Endodermal cell (in vitro differentiated cells): Measurements from ENCODE around the gene ZIC5. TPM values are rescaled to one million over a fixed set of nuclear protein-coding genes. Genes with fewer than 3 reads are reported as not detected.
A peak's percentile ranks its signal among the peaks of the same experiment; 100 is the strongest.

Experiments used
- DNase-seq: peaks from one replicate; pipeline ENCODE4 v3.0.0-alpha.2; 2017
- H3K27ac ChIP-seq: 2 replicates; pipeline ENCODE4 v1.5.1; 2013; ENCODE audit warnings: mild to moderate bottlenecking, low read depth, low read length, moderate library complexity
- H3K27me3 ChIP-seq: 2 replicates; pipeline ENCODE4 v1.6.1; 2013; ENCODE audit warnings: mild to moderate bottlenecking, low read length, moderate library complexity; ENCODE audit not compliant: insufficient read depth, control insufficient read depth, poor library complexity, severe bottlenecking
- H3K36me3 ChIP-seq: 2 replicates; pipeline ENCODE4 v1.7.0; 2013; ENCODE audit warnings: mild to moderate bottlenecking, low read length, moderate library complexity; ENCODE audit not compliant: control insufficient read depth, insufficient read depth
- H3K4me1 ChIP-seq: one replicate; pipeline ENCODE4 v1.7.0; 2013; ENCODE audit warnings: low read length; ENCODE audit not compliant: control insufficient read depth, insufficient read depth
- H3K4me3 ChIP-seq: 2 replicates; pipeline ENCODE4 v1.5.1; 2013; ENCODE audit warnings: mild to moderate bottlenecking, low read length, moderate library complexity
- H3K9ac ChIP-seq: 2 replicates; pipeline ENCODE4 v1.6.1; 2013; ENCODE audit warnings: mild to moderate bottlenecking, low read length, moderate library complexity; ENCODE audit not compliant: poor library complexity, severe bottlenecking; ENCODE audit errors: extremely low read depth
- H3K9me3 ChIP-seq: 2 replicates; pipeline ENCODE4 v1.6.1; 2013; ENCODE audit warnings: mild to moderate bottlenecking, low read length, moderate library complexity; ENCODE audit not compliant: control insufficient read depth
- H3K27ac Mint-ChIP-seq: 2 replicates; pipeline ENCODE4 v1.8.0; 2020; ENCODE audit warnings: mixed read lengths
- H3K27me3 Mint-ChIP-seq: 2 replicates; pipeline ENCODE4 v1.8.0; 2021; ENCODE audit warnings: mild to moderate bottlenecking, mixed read lengths; ENCODE audit not compliant: insufficient read depth
- H3K36me3 Mint-ChIP-seq: 2 replicates; pipeline ENCODE4 v1.8.0; 2020; ENCODE audit warnings: low read depth, mixed read lengths
- H3K4me1 Mint-ChIP-seq: 2 replicates; pipeline ENCODE4 v1.8.0; 2020; ENCODE audit warnings: mixed read lengths
- H3K4me3 Mint-ChIP-seq: 2 replicates; pipeline ENCODE4 v1.8.0; 2020; ENCODE audit warnings: mild to moderate bottlenecking, moderate library complexity, mixed read lengths
- H3K9me3 Mint-ChIP-seq: 2 replicates; pipeline ENCODE4 v1.8.0; 2020; ENCODE audit warnings: mild to moderate bottlenecking, mixed read lengths
- WGBS, 2 experiments: methylation state at CpG; one replicate each; pipeline versions ENCODE4 v1.1.5 to v1.1.7; 2013; ENCODE audit warnings: missing lambda C conversion rate in 2 of 2, mixed read lengths in 1 of 2; ENCODE audit not compliant: insufficient coverage in 1 of 2, insufficient read length in 1 of 2; 5-methylcytosine and 5-hydroxymethylcytosine counted together
- total RNA-seq, 2 donors: library from RNA; stranded (reverse); fragmentation: NEBNext Ultra II Directional in 1 of 2; extraction: Animal tissue kit (Norgen Biotek cat#: 25700) in 1 of 2; gene quantifications; 2 replicates in 1 of 2; 3 replicates in 1 of 2; pipeline ENCODE4 v1.2.1, GENCODE V29; 2021
- TF ChIP-seq, protein P1 (sequence below): fragments of 200-600 bp; sonication (generic); conservative IDR thresholded peaks from 2 replicates; pipeline ENCODE4 v1.5.0; 2021; ENCODE audit warnings: antibody characterized with exemption, mild to moderate bottlenecking

The ZIC5 gene
- total RNA-seq, 2 donors from 2014 or later = 11.0 to 13.7 TPM

- TF ChIP-seq, protein P1, sequence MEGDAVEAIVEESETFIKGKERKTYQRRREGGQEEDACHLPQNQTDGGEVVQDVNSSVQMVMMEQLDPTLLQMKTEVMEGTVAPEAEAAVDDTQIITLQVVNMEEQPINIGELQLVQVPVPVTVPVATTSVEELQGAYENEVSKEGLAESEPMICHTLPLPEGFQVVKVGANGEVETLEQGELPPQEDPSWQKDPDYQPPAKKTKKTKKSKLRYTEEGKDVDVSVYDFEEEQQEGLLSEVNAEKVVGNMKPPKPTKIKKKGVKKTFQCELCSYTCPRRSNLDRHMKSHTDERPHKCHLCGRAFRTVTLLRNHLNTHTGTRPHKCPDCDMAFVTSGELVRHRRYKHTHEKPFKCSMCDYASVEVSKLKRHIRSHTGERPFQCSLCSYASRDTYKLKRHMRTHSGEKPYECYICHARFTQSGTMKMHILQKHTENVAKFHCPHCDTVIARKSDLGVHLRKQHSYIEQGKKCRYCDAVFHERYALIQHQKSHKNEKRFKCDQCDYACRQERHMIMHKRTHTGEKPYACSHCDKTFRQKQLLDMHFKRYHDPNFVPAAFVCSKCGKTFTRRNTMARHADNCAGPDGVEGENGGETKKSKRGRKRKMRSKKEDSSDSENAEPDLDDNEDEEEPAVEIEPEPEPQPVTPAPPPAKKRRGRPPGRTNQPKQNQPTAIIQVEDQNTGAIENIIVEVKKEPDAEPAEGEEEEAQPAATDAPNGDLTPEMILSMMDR = no peak
- Mint-ChIP-seq H3K27ac (no peak overlapping the region), H3K9me3 (no peaks in the 10 kb centered on the region), H3K36me3 (no peaks in the 10 kb centered on the region), H3K4me3 (no peak overlapping the region), H3K27me3 (peaks cover 33% of the 10 kb centered on the region), H3K4me1 (peaks cover 26% of the 10 kb centered on the region)
- Histone ChIP-seq H3K9me3 (no peaks in the 10 kb centered on the region), H3K36me3 (no peaks in the 10 kb centered on the region), H3K9ac (no peak overlapping the region), H3K4me3 (no peak overlapping the region), H3K27me3 (peaks cover 38% of the 10 kb centered on the region), H3K4me1 (peaks cover 10% of the 10 kb centered on the region), H3K27ac (no peak overlapping the region)
- WGBS, 2 experiments = 94 to 95% methylated on average over 8 of the region's 11 CpGs
- DNase-seq = no peak
Measured at GRCh38 chr13:99998261-99998660, 26.7 kb upstream of the ZIC5 start.

- peaks cover 31% of the 10 kb centered on the region for H3K4me1 Mint-ChIP-seq
- H3K27me3 ChIP-seq = peaks cover 43% of the 10 kb centered on the region
- WGBS, 2 experiments = 80 to 82% methylated on average over 15 to 40 of the region's 40 CpGs
Measured at GRCh38 chr13:99997702-99998214, 26.2 kb upstream of the ZIC5 start.

DNA sequence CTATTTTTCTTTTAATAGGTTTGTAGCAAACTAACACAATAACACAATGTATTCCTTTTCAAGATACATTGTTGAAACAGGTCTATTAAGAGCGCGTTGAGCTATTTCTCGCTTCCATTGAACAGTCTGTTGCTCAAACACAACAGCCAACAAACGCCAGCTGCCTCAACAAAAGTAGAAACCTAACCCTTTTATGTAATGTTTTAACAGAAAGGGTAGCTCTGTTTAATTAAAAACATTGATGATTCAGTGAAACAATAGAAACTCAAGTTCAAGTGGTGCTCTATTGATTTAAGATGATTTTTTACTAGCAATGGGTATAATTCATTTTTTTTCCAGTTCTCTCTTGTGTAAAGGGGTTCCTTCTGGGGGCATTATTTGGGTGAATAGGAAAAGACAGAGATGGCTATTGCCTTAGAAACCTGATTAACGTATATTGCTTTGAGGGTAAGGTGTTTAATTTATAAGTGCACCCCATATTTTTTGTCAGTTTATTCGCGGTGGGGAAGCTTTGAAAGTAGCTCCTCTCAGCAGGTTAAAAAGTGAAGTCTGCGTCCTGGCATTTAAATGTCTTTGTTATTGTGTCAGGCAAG is 24.9 kb upstream of the ZIC5 start:
- Histone ChIP-seq H3K4me3 (peak overlapping the region; percentile 75), H3K9me3 (no peaks in the 10 kb centered on the region), H3K27ac (no peak overlapping the region), H3K4me1 (peaks cover 19% of the 10 kb centered on the region), H3K36me3 (no peaks in the 10 kb centered on the region), H3K27me3 (peaks cover 51% of the 10 kb centered on the region), H3K9ac (no peak overlapping the region)
- TF ChIP-seq, protein P1 = no peak
- H3K27me3 Mint-ChIP-seq = peaks cover 44% of the 10 kb centered on the region
- no peaks in the 10 kb centered on the region for H3K9me3 Mint-ChIP-seq
- H3K36me3 Mint-ChIP-seq = no peaks in the 10 kb centered on the region
- WGBS, 2 experiments = 13 to 30% methylated on average over 3 to 8 of the region's 8 CpGs
- peak; percentile 19 for DNase-seq
- peak overlapping the region; percentile 39 for H3K4me3 Mint-ChIP-seq
- H3K27ac Mint-ChIP-seq = no peak overlapping the region
- H3K4me1 Mint-ChIP-seq = peaks cover 41% of the 10 kb centered on the region

More at GRCh38 chr13:99997702-99998214, 26.2 kb upstream of the ZIC5 start:
- DNase-seq = no peak
- peaks cover 38% of the 10 kb centered on the region for H3K27me3 Mint-ChIP-seq
- Histone ChIP-seq H3K4me3 (no peak overlapping the region), H3K4me1 (peaks cover 10% of the 10 kb centered on the region), H3K36me3 (no peaks in the 10 kb centered on the region), H3K9ac (no peak overlapping the region), H3K9me3 (no peaks in the 10 kb centered on the region), H3K27ac (no peak overlapping the region)
- H3K9me3 Mint-ChIP-seq = no peaks in the 10 kb centered on the region
- no peaks in the 10 kb centered on the region for H3K36me3 Mint-ChIP-seq
- H3K27ac Mint-ChIP-seq = no peak overlapping the region
- peak overlapping the region; percentile 39 for H3K4me3 Mint-ChIP-seq
- TF ChIP-seq, protein P1 = no peak
